GM13976 (cell line): ENCODE measurements around the gene P4HA3.

Experiments used
- DNase-seq: peaks from one replicate; pipeline ENCODE4 v3.0.0; 2012; ENCODE audit warnings: low spot score
- CTCF ChIP-seq: IDR thresholded peaks from 2 replicates; pipeline ENCODE4 v1.5.1; 2012; ENCODE audit warnings: borderline replicate concordance, mild to moderate bottlenecking; ENCODE audit not compliant: insufficient read depth; ENCODE audit errors: extremely low read depth, missing control alignments, control extremely low read depth
- in situ Hi-C: fragments of 300-500 bp; cut with MboI; formaldehyde crosslinking; loops from one replicate; pipeline ENCODE4 v1.12.0; 2022; ENCODE audit warnings: low sequenced_read_pairs, mixed read lengths, inconsistent platforms; ENCODE audit not compliant: unreplicated experiment

Gene P4HA3

GRCh38 chr11:74311352-74311926, at the start of gene P4HA3:
P4HA3 (minus strand) TSS chr11:74311640; CDS start chr11:74311611, 29 bp downstream.
- no peak for TF ChIP-seq CTCF
- in situ Hi-C loops = no loop called here
- DNase-seq = peak; percentile 79

DNA sequence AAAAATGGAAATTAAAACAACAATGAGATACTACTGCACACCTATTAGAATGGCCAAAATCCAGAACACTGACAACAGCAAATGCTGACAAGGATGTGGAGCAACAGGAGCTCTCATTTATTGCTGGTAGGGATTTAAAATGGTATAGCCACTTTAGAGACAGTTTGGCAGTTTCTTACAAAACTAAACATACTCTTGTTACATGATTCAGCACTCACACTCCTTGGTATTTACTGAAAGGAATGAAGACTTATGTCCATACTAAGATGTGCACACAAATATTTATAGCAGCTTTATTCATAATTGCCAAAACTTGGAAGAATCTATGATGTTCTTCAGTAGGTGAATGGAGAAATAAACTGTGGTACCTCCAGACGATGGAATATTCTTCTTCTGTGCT, 46.0 kb upstream of the P4HA3 start:
- TF ChIP-seq CTCF = no peak
- in situ Hi-C loops = no loop called here
- no peak for DNase-seq

- TF ChIP-seq CTCF = no peak
- in situ Hi-C loops = no loop called here
- no peak for DNase-seq
Observed at GRCh38 chr11:74355626-74356025, 44.2 kb upstream of the P4HA3 start.

DNA sequence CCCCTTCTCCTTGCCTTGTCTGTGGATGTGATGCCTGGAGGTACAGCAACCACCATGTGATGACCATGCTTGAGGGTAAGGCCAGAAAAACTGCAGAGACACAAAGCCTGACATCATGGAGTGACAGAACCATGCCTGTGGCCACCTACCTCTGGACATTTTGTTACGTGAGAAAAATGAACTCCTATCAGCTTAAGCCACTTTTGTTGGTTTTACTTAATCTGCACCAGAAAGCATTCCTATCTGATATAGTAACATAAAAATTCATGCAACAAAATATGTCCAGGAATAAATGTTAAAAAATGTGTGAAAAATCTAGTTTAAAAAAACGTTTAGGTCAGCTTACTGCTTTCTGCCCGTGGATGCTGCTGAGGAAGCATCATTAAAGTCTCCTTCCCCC, 42.6 kb upstream of the P4HA3 start:
- TF ChIP-seq CTCF = no peak
- DNase-seq = peak; percentile 15
- in situ Hi-C loops = no loop called here

- DNase-seq = no peak
- in situ Hi-C loops = no loop called here
- no peak for TF ChIP-seq CTCF
Observed at GRCh38 chr11:74347381-74347780, 35.9 kb upstream of the P4HA3 start.

DNA sequence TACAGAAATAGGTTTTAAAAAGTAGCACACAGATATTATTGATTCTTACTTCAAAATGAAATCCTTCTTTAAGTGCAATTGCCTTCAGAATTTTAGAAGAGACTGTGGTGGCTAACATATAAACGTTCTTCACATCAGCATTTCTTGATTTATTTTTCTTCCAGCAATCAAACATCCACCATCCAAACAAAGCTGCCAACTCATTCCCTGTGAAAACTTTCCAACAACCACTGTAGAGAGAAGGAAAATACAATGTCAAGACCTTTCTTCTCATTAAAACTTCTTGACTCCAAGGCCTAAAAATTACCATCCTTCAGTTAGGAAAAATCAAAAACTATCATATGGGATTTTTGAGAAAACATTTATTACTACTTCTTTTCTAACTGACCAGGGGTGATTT, 34.0 kb upstream of the P4HA3 start:
- DNase-seq = no peak
- no peak for TF ChIP-seq CTCF
- in situ Hi-C loops = no loop called here
